Measurements from ENCODE around the gene RRP8.

DNA sequence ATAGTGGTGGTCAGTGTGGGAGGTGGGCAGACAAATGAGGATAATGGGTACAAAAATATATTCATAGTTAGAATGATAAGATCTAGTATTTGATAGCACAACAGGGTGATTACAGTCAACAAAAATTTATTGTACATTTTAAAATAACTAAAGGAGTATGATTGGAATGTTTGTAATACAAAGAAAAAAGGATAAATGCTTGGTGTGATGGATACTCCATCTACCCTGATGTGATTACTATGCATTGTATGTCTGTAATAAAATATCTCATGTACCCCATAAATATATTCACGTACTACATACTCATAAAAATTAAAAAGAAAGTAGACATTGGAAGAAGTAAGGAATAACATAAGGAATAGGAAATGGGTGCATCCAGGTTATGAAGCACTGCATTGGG lies 15.4 kb downstream of the RRP8 start:
- TF ChIP-seq POLR2A (IDR thresholded peaks at IDR 0.05; ENCODE audit: low read depth, low read length) (no peak), POLR2AphosphoS5 (IDR thresholded peaks at IDR 0.05; ENCODE audit: low read depth, low read length) (no peak), TAF1 (IDR thresholded peaks at IDR 0.05; ENCODE audit: borderline replicate concordance, low read depth, low read length) (no peak)
